ENCODE data around the gene PTEN.
A peak's percentile ranks its signal among the peaks of the same experiment; 100 is the strongest.
"Not testable (repeated sequence)": the region's sequence is repeated elsewhere in the genome, so short reads cannot be mapped to it uniquely, and the experiment has no call there.

The PTEN gene

GRCh38 chr10:87845624-87845998 lies 17.8 kb upstream of the PTEN start:
- DNase-seq (ENCODE audit: low read depth) = no peak

DNA sequence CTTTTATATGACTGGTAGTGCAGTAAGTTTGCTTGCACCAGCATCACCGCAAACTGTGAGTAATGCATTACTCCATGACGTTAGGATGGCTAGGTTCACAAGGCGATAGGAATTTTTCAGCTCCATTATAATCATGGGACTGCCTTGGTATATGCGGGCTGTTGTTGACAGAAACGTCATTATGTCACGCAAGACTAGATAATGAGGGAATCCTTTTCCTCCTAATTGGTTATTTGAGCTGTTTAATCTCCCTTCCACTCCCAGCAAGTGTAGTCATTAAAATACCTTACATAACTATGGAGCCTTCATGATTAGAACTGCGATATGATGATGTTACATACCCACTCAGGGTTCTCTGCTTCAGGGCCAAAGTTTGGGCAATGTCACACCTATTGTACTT lies 17.4 kb upstream of the PTEN start:
- no peak for DNase-seq (ENCODE audit: low read depth)

GRCh38 chr10:87846711-87847110 lies 16.7 kb upstream of the PTEN start:
- DNase-seq (ENCODE audit: low read depth) = not testable (repeated sequence)

DNA sequence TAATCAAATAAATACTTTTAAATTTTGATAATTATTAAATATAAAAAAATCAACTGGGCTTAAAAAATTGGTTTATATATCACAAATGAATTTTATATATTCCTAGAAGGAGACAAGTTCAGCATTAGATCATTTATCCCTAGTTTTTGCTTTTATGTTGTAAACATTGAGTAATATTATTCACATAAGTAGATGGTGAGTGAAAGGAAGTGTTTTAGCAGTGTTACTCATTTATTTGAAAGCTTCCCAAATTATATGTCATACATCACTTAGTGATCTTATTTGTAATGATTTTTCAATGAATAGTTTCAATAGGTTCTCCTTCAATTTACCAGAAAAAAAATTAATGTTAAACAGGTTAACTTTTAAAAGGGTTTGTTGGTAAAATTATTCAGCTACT lies 15.9 kb upstream of the PTEN start:
- no peak for DNase-seq (ENCODE audit: low read depth)

- no peak for DNase-seq (ENCODE audit: low read depth)
Measured at GRCh38 chr10:87849001-87849400, 14.4 kb upstream of the PTEN start.

GRCh38 chr10:87850742-87851205 lies 12.7 kb upstream of the PTEN start:
- DNase-seq (ENCODE audit: low read depth) = peak; percentile 17

DNA sequence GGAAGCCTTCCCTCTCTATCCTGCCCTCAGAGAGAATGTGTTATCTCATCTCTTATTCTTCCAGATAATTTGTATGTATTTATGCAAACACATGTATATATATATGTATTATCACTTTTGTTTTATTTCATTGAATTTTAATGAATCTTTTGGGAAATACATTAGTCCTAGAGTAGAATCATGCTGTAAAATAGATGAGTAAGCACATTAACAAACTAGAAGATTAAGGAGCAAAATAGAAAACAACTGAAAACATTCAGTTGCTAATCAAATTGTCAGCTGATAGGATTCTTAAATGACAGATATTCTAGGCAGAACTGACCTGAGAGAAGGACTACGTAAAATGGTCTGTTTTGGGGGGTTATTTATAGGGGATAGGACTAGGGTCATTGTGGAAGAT lies 11.3 kb upstream of the PTEN start:
- no peak for DNase-seq (ENCODE audit: low read depth)

DNA sequence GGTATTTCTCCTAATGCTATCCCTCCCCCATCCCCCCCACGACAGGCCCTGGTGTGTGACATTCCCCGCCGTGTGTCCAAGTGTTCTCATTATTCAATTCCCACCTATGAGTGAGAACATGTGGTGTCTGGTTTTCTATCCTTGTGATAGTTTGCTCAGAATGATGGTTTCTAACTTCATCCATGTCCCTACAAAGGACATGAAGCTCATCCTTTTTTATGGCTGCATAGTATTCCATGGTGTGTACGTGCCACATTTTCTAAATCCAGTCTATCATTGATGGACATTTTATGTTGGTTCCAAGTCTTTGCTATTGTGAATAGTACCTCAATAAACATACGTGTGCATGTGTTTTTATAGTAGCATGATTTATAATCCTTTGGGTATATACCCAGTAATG lies 8.2 kb upstream of the PTEN start:
- not testable (repeated sequence) for DNase-seq (ENCODE audit: low read depth)

DNA sequence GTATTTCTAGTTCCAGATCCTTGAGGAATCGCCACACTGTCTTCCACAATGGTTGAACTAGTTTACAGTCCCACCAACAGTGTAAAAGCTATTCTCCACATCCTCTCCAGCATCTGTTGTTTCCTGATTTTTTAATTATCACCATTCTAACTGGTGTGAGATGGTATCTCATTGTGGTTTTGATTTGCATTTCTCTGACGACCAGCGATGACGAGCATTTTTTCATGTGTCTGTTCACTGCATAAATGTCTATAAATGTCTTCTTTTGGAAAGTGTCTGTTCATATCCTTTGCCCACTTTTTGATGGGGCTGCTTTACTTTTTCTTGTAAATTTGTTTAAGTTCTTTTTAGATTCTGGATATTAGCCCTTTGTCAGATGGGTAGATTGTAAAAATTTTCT lies 7.8 kb upstream of the PTEN start:
- not testable (repeated sequence) for DNase-seq (ENCODE audit: low read depth)

- no peak for DNase-seq (ENCODE audit: low read depth)
Measured at GRCh38 chr10:87860156-87860795, 3.1 kb upstream of the PTEN start.

DNA sequence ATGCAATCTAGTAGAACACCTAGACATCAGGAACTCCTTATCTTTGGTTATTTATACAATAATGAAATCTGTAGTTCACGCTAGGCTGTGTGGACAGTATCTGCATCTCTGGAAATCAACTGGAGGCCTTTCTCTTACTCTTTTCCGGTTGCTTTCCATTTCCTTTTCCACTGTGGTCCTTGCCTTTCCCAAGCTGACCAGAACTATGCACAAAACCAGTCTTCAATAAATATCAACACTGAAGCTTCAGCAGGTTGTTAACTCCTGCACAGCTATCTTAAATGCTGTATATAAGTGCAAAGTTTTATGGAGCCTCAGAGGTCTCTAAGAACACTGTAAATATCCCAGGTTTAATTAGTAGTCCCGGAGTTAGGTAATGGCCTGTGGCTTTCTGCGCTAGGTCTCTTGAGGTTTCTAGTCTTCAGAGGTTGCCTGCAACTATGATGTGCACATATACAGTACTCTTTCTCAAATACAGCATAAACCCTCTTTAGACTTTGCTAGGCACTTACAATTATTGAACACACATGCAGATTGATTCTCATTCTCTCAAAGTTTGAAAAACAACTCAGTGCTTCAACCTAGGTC lies 2.5 kb upstream of the PTEN start:
- no peak for DNase-seq (ENCODE audit: low read depth)

DNA sequence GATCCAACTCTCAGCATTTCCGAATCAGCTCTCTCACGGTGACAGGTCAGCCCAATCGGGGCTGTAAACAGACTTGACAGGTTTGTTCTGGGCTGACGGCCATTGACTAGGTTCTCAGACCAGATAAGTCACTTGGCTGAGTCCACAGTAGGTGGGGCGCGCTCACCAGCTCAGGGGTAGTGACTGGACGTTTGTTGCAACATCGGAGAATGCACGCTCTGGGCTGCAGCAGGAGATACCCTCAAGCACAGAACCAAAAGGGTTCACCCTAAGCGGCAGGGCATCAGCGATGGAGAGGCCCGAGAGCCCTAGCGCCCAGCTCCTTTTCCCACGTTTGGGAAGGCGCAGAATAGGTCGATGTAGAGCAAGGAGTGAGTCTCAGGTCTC lies 1.9 kb upstream of the PTEN start:
- no peak for DNase-seq (ENCODE audit: low read depth)

DNA sequence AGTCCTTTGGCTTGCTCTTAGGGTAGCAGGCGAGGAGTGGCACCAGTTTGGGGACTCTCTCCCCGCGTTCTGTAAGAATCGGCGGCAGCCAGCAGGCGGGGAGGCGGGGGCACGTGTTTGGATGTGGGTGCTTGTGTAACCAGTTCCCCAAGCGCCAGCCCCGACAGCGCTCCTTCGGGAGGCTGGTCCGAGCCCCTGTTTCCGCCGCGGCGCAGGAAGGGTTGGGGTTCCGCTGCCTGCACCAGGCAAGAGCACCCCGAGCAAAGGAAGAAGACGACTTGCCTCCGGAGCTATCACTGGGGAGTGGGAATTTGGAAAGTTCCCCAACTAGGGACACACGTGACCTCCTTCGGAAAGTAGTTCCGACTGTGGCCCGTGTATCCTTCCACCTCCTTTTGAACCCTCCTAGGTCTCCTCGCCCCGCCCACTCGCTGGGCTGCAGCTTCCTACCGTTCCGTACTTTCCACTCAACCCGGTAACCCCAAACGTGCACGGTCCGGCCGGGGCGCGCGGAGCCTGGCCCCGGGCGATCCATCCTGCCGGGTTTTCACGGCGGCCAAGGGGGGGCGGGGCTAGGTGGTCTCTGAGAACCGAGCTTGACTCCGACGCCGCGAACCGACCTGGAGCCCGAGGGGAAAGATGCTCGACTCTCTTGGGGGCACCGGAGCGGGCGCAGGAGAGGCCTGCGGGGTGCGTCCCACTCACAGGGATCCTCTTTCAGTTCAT lies 1.3 kb upstream of the PTEN start:
- DNase-seq (ENCODE audit: low read depth) = peak; percentile 87

DNA sequence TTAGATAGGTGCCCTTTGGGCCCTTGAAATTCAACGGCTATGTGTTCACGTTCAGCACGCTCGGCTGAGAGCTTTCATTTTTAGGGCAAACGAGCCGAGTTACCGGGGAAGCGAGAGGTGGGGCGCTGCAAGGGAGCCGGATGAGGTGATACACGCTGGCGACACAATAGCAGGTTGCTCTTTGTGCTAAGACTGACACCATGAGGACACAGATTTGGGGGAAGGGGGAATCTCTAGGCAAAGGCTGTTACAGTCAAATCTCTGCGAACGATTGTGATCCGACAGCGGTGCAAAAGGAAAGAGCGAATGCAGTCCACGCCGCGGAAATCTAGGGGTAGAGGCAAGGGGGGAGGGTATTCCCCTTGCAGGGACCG lies 759 bp upstream of the PTEN start:
- DNase-seq (ENCODE audit: low read depth) = no peak

DNA sequence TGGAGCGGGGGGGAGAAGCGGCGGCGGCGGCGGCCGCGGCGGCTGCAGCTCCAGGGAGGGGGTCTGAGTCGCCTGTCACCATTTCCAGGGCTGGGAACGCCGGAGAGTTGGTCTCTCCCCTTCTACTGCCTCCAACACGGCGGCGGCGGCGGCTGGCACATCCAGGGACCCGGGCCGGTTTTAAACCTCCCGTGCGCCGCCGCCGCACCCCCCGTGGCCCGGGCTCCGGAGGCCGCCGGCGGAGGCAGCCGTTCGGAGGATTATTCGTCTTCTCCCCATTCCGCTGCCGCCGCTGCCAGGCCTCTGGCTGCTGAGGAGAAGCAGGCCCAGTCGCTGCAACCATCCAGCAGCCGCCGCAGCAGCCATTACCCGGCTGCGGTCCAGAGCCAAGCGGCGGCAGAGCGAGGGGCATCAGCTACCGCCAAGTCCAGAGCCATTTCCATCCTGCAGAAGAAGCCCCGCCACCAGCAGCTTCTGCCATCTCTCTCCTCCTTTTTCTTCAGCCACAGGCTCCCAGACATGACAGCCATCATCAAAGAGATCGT lies 598 bp downstream of the PTEN start:
- peak; percentile 7 for DNase-seq (ENCODE audit: low read depth)

DNA sequence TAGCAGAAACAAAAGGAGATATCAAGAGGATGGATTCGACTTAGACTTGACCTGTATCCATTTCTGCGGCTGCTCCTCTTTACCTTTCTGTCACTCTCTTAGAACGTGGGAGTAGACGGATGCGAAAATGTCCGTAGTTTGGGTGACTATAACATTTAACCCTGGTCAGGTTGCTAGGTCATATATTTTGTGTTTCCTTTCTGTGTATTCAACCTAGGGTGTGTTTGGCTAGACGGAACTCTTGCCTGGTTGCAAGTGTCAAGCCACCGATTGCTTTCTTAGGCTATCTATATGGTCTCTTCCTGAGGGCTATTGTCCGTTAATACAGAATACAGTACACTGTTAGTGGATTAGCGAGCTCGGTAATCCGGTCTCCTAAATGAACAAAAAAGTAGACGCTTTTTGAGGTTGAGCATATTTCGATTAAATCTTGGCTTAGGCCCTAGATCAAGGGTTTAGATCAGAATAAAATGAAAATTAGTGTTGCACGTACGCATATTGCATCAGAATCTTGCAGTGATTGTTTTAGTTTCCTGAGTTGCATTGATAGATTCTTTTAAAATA lies 1.2 kb downstream of the PTEN start:
- no peak for DNase-seq (ENCODE audit: low read depth)

DNA sequence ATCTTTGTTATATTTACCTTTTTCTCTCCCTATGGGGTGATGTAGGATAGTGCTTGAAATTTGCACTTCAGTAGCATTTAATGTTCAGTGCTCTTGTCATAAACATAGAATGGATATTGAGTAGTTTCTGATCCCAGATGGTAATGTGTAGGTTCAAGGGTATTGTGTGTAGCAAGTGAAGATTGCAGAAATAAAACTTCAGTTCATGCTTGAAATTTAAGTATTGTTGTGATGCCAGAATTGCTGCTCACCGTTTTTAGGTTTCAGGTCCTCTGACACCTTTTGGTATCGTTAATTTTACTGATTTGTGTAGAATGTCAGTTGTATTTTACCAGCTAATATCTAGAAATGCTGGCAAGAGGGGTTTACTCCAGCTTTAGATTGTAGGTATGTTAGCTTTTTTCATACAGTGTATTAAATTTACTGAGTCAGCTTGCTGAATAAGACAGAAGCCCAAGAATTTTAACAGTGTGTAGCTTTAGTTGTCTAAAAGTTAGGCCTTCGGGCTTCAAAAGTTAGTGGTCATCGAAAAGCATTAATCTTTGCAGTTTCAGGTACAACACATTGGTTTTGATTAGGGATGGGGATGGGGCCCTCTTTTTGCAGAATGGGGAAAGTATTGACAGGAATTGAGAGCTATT lies 1.9 kb downstream of the PTEN start:
- no peak for DNase-seq (ENCODE audit: low read depth)

- DNase-seq (ENCODE audit: low read depth) = no peak
Measured at GRCh38 chr10:87866412-87866974, 3.1 kb downstream of the PTEN start.

DNA sequence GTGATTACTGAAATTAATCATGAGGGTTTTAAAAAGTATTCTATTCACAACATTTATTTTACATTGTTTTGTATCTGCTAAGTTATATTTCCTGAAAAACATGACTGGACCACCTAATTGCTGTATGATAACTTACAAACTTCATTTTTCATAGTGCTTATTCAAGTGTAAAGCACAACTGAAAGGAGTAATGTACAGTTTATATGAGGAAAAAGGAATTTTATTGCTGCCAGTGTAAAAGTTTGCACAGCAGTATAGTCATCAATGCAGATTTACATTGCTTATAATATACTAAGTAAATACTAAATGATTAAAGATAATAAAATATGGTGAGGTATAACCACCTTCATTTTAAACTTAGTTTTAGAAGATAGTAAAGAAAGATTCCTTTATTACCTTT lies 4.0 kb downstream of the PTEN start:
- DNase-seq (ENCODE audit: low read depth) = no peak

- DNase-seq (ENCODE audit: low read depth) = no peak
Measured at GRCh38 chr10:87868277-87868676, 4.9 kb downstream of the PTEN start.

- DNase-seq (ENCODE audit: low read depth) = not testable (repeated sequence)
Measured at GRCh38 chr10:87869139-87869538, 5.7 kb downstream of the PTEN start.

Measured in stimulated activated CD8-positive, alpha-beta memory T cell treated with anti-CD3 and anti-CD28 coated beads, Interleukin-12 subunit alpha, Interleukin-12 subunit beta, amount 100 ng/mL, for 4 hours (primary cell).